GM10266 (cell line): ENCODE measurements around the gene SLC7A8.

Experiments used
- DNase-seq: peaks from one replicate; pipeline ENCODE4 v3.0.0; 2012; ENCODE audit errors: extremely low spot score
- TF ChIP-seq, protein P1 (sequence below): IDR thresholded peaks from 2 replicates; pipeline ENCODE4 v1.5.1; 2012; ENCODE audit warnings: mild to moderate bottlenecking, low read depth; ENCODE audit not compliant: control insufficient read depth, insufficient read depth; ENCODE audit errors: missing control alignments

Gene SLC7A8

DNA sequence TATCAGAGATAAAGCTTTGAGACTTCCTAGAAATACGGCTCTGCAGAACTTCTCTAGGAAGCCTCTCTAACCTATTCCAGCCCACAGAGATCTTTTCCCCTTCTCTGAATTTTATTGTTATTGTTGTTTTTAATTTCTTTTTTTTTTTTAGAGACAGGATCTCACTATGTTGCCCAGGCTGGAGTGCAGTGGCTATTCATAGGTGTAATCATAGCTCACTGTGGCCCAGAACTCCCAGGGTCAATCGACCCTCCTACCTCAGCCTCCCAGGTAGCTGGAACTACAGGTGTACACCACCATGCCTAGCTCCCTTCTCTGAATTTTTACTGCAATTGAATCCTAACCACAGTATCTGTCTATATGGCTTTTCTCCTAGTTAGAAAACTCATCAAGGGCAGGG, 19.6 kb downstream of the SLC7A8 start:
- TF ChIP-seq, protein P1, sequence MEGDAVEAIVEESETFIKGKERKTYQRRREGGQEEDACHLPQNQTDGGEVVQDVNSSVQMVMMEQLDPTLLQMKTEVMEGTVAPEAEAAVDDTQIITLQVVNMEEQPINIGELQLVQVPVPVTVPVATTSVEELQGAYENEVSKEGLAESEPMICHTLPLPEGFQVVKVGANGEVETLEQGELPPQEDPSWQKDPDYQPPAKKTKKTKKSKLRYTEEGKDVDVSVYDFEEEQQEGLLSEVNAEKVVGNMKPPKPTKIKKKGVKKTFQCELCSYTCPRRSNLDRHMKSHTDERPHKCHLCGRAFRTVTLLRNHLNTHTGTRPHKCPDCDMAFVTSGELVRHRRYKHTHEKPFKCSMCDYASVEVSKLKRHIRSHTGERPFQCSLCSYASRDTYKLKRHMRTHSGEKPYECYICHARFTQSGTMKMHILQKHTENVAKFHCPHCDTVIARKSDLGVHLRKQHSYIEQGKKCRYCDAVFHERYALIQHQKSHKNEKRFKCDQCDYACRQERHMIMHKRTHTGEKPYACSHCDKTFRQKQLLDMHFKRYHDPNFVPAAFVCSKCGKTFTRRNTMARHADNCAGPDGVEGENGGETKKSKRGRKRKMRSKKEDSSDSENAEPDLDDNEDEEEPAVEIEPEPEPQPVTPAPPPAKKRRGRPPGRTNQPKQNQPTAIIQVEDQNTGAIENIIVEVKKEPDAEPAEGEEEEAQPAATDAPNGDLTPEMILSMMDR, result no peak
- no peak for DNase-seq

DNA sequence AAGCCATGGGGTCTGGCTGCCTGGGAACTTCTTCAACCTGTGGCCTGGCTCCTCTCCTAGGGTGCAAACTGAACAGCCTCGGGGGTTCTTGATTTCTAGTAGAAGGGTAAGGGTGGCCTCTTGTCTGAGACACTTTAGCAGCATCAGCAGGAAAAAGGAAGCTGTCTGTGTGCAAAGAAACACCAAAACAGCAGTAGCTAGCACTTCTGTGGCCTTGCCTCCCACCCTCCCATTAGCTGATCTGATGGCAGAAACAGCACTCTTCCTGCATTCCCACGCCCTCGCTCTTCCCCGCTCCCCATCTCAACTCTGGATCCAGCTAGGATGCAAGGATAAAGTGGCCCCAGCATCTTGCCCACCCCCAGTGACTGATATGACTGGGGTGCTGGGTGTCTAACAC, 20.7 kb downstream of the SLC7A8 start:
- TF ChIP-seq, protein P1, result no peak

DNA sequence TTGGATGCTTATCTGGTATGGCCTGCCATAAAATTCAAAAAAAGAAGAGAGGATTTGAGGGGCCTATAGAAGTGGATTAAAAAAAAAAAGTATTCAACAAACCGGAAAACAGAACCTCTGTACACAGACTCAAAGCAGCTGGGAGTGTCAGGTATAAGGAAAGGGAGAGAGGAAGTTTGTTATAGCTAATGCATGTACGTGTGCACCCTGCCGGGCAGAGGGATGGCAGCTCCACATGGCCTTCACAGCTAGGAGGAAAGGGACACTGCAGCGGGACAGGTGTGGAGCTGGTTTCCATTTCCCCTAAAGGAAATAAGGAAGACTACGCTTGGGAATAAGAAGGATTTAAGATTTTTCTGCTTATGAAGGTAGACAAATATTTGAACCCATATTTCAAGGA, 21.5 kb downstream of the SLC7A8 start:
- TF ChIP-seq, protein P1, result no peak
- DNase-seq, result no peak

More for the DNA sequence above, 20.7 kb downstream of the SLC7A8 start:
- DNase-seq, result no peak

DNA sequence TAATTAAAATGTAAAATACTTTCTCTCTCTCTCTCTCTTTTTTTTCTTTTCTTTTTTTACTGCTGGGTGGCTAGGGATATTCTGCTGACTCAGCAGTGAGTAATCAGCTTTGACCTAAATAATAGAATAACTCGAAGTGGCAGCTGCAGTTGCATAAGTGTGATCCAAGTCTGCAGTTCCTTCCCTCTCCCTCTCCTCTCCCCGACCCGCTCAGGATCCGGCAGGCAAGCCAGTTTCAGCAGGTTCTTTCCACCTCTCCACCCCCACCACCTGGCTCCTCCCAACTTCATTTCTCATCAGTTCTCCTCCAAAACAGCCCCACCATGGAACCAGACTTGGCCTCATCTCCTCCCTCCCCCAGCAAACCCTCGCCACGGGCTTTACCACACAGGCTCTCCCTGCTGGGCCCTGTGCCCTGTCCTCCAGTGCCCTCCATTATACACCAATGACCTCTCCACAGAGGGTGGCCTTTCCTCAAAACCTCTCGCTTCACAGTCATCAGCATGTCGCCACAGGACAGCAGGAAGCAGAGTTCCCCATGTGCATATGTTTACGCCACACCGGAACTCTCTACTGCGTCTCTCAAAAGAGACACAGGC, 22.4 kb downstream of the SLC7A8 start:
- TF ChIP-seq, protein P1, result no peak
- no peak for DNase-seq

DNA sequence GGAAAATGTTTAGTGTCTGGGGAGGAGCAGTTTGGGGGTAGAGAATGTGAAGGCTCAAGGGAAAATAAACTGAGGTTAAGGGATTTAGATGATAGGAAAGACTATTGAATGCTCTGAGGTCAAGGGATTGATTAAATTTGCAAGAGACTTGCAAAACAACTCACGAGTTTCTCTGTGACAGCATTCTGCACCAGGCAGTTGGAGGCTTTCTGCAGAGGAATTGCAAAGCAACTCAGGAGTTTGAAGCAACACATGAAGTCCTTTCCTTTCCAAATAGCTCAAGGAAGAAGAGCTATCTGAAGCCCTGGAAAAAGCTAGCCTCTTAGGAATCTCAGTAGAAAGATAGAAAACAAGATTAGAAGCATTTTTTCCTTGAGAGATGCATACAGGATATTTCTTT, 23.9 kb downstream of the SLC7A8 start:
- no peak for DNase-seq
- TF ChIP-seq, protein P1, result no peak

DNA sequence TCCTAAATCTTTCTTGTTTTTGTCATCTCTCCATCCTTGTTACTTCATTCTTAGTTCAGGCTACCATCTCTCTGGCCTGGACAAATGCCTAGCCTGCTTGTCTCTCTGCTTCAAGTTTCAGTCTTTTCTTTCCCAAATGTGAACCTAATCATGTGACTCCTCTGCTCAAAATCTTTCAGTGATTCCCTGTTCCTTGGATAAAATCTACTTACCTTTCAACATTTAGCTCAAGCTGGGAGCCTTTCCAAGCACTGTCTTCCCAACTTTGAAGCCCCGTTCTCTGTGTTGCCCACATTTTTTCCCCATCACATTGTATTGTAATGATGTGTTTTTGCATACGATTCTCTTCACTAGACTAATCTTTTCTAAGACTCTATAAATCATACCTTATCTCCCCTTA, 24.7 kb downstream of the SLC7A8 start:
- DNase-seq, result no peak
- TF ChIP-seq, protein P1, result no peak

DNA sequence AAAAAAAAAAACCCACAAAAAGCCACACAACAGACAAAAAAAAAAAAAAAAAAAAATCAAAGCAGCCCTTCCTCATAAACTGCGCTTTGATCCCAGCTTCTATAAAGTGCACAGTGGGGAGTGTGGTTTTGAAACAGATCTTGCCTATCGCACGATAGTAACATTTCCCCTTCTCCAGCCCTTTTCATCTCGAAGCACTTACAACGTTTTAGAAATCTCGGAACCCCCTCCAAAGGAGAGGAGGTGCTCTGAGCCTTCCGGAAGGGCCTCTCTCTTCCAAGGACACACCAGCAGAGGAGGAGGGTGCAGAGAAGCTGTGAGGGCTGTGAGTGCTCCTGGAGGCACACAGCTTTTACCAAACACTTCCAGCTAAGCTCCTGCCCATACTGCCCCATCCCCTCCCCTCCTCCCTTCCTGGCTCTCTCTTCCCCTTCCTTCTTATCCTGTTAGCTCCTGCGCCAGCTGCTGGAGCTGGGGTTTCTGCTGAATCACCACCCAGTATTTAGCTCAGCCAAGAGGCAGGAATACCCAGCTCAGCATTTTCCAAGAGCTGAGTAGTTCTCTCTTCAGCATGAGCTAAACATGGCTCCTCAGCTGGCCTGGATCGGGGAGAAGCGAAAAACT, 28.4 kb downstream of the SLC7A8 start:
- no peak for DNase-seq
- TF ChIP-seq, protein P1, result no peak
